HepG2 (cell line): Measurements from ENCODE around the gene CSNK1D. TPM values are rescaled to one million over a fixed set of nuclear protein-coding genes. Genes with fewer than 3 reads are reported as not detected.

Source experiments
- AGO1 ChIP-seq: fragments of 200-400 bp; formaldehyde crosslinking; IDR thresholded peaks from 2 replicates; pipeline ENCODE4 v1.6.1; 2017; ENCODE audit warnings: mild to moderate bottlenecking, low read depth, low read length, moderate library complexity; ENCODE audit not compliant: poor library complexity, severe bottlenecking
- AGO2 ChIP-seq: fragments of 200-400 bp; formaldehyde crosslinking; optimal IDR thresholded peaks from 2 replicates; pipeline ENCODE3; 2017; ENCODE audit warnings: mild to moderate bottlenecking, low read depth, low read length, moderate library complexity
- DR1 ChIP-seq: sonication (generic); formaldehyde crosslinking; IDR thresholded peaks from 2 replicates; pipeline ENCODE4 v1.8.0; 2021; ENCODE audit warnings: mild to moderate bottlenecking, missing genetic modification reagents, inconsistent platforms
- FOSL2 ChIP-seq: sonication (generic); formaldehyde crosslinking; IDR thresholded peaks from 2 replicates; pipeline ENCODE4 v1.4.0; 2020; ENCODE audit warnings: missing genetic modification reagents
- MEF2D ChIP-seq: sonication (generic); formaldehyde crosslinking; IDR thresholded peaks from 2 replicates; pipeline ENCODE4 v1.5.1; 2020; ENCODE audit warnings: mild to moderate bottlenecking, missing genetic modification reagents
- PAF1 ChIP-seq: IDR thresholded peaks from 2 replicates; pipeline ENCODE4 v1.6.1; 2016; ENCODE audit warnings: missing genetic modification reagents, missing compliant biosample characterization
- POLR2AphosphoS2 ChIP-seq: IDR thresholded peaks from 2 replicates; pipeline ENCODE4 v1.6.1; 2011; ENCODE audit warnings: low read depth, low read length, improper control_type of control experiment
- POLR2G ChIP-seq: fragments of 200-400 bp; formaldehyde crosslinking; IDR thresholded peaks from 2 replicates; pipeline ENCODE4 v1.6.1; 2018; ENCODE audit warnings: mild to moderate bottlenecking, low read depth, low read length, moderate library complexity
- REPIN1 ChIP-seq: sonication (generic); formaldehyde crosslinking; IDR thresholded peaks from 2 replicates; pipeline ENCODE4 v1.8.0; 2022; ENCODE audit warnings: missing genetic modification reagents, low read depth, mild to moderate bottlenecking, borderline replicate concordance
- SOX5 ChIP-seq: IDR thresholded peaks from 2 replicates; pipeline ENCODE4 v1.6.1; 2016; ENCODE audit warnings: borderline replicate concordance
- U2AF1 ChIP-seq: fragments of 200-400 bp; formaldehyde crosslinking; optimal IDR thresholded peaks from 2 replicates; pipeline ENCODE3; 2017; ENCODE audit warnings: mild to moderate bottlenecking, low read depth, low read length
- ZFX ChIP-seq: sonication (generic); formaldehyde crosslinking; IDR thresholded peaks from 2 replicates; pipeline ENCODE4 v1.4.0; 2020; ENCODE audit warnings: mild to moderate bottlenecking, low read depth, missing genetic modification reagents, moderate library complexity
- ZNF282 ChIP-seq: fragments of 450-650 bp; IDR thresholded peaks from 2 replicates; pipeline ENCODE4 v1.6.1; 2018; ENCODE audit not compliant: partially characterized antibody
- ZNF343 ChIP-seq: sonication (generic); formaldehyde crosslinking; IDR thresholded peaks from 2 replicates; pipeline ENCODE4 v1.4.0; 2020; ENCODE audit warnings: mild to moderate bottlenecking, missing genetic modification reagents
- ZNF350 ChIP-seq: sonication (generic); formaldehyde crosslinking; IDR thresholded peaks from 2 replicates; pipeline ENCODE4 v1.4.0; 2020; ENCODE audit warnings: mild to moderate bottlenecking, low read depth, missing genetic modification reagents, borderline replicate concordance
- ZNF570 ChIP-seq: sonication (generic); formaldehyde crosslinking; IDR thresholded peaks from 2 replicates; pipeline ENCODE4 v1.4.0; 2020; ENCODE audit warnings: mild to moderate bottlenecking, missing genetic modification reagents, borderline replicate concordance
- ZNF615 ChIP-seq: sonication (generic); formaldehyde crosslinking; IDR thresholded peaks from 2 replicates; pipeline ENCODE4 v1.5.0; 2020; ENCODE audit warnings: mild to moderate bottlenecking, missing genetic modification reagents, borderline replicate concordance
- ZNF773 ChIP-seq: sonication (generic); formaldehyde crosslinking; IDR thresholded peaks from 2 replicates; pipeline ENCODE4 v1.4.0; 2020; ENCODE audit warnings: missing genetic modification reagents, borderline replicate concordance
- ZSCAN21 ChIP-seq: sonication (generic); formaldehyde crosslinking; IDR thresholded peaks from 2 replicates; pipeline ENCODE4 v1.8.0; 2022; ENCODE audit warnings: mild to moderate bottlenecking, missing genetic modification reagents, moderate library complexity, borderline replicate concordance
- polyA plus RNA-seq, 8 experiments: library from polyadenylated mRNA; depleted of rRNA in 3 of 8; stranded (reverse) in 7 of 8; unstranded in 1 of 8; fragments of >200 nt; fragmentation: Illumina TruSeq in 4 of 8; extraction: Trizol in 4 of 8; gene quantifications; 2 replicates each; pipeline versions ENCODE4 v1.2.1 to v1.2.3, GENCODE V29; 2011 to 2016; ENCODE audit warnings: low read depth in 4 of 8, missing spikeins in 1 of 8, mixed read lengths in 1 of 8; ENCODE audit not compliant: insufficient read depth in 1 of 8
- total RNA-seq, 5 experiments: library from RNA; depleted of rRNA; stranded (reverse); fragments of >200 nt; fragmentation: Illumina TruSeq; extraction: Trizol; gene quantifications; 2 replicates each; pipeline ENCODE4 v1.2.3, GENCODE V29; 2016; ENCODE audit warnings: low read depth in 1 of 5

The CSNK1D gene
- total and polyA plus RNA-seq, 2 of the 13 experiments (the other 11 are each of a cell fraction or from before 2014, with no cell fraction given): 31.5 to 128 TPM

DNA sequence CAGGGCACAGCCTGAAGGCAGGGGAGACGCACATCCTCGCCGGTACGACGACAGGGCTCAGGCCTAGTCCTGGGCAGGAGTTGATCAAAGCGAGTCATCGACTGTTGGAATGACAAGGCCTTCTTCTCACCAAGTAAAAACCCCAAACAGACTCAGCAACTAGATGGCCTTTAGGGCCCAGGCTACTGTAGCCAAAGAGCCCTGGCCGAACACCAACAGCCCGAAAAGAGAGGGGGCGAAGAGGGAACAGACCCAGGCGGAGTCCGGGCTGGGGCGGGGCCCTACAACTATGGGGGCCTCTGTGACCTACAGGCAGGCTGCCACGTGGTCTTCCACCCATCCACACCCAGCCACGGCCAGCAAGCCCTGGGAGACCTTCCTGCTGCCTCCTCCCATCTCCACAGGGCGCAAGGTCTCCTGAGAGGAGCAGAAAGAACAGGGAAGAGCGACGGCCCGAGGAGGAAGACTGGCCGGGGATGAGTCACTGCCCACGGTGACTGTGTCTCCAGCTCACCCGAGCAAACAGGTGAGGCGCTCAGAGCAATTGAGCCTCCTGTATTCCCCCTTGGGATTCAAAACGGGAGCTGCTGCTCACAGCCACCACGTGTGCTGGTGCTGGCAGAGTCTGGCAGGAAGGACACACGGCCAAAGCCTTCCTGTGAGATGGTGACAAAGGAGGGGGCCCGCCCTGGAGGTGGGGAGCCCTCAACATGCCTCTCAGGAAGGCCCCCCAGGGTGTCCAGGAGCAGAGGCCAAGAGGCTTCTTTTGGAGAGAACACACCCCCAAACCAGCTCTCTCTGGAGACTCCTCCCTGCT, 26.9 kb downstream of the CSNK1D start (continued):
- 0 out of 2 replicates have a peak, but pooled peaks have one; percentile 10 for TF ChIP-seq PAF1 (CRISPR knock-in tag)
- peak; percentile 50 for TF ChIP-seq U2AF1
- TF ChIP-seq ZNF773 (CRISPR knock-in tag): no peak
- 0 out of 2 replicates have a peak, but pooled peaks have one; percentile 35 for TF ChIP-seq REPIN1
- TF ChIP-seq ZNF570: no peak
- TF ChIP-seq SOX5 (CRISPR knock-in tag): no peak
- TF ChIP-seq MEF2D (CRISPR knock-in tag): no peak
- TF ChIP-seq ZSCAN21 (CRISPR knock-in tag): no peak
- no peak for TF ChIP-seq ZNF282
- no peak for TF ChIP-seq DR1
- peak; percentile 34; the same call in 1 of the 2 replicates for TF ChIP-seq POLR2G
- 0 out of 2 replicates have a peak, but pooled peaks have one; percentile 72 for TF ChIP-seq POLR2AphosphoS2
- TF ChIP-seq ZNF350: 0 out of 2 replicates have a peak, but pooled peaks have one; percentile 10
- TF ChIP-seq ZNF615 (CRISPR knock-in tag): 0 out of 2 replicates have a peak, but pooled peaks have one; percentile 26
- TF ChIP-seq ZFX: 0 out of 2 replicates have a peak, but pooled peaks have one; percentile 17
- peak; percentile 46; the same call in 1 of the 2 replicates for TF ChIP-seq FOSL2 (CRISPR knock-in tag)
- no peak for TF ChIP-seq ZNF343 (CRISPR knock-in tag)
- peak; percentile 43 for TF ChIP-seq AGO1
- peak; percentile 44 for TF ChIP-seq AGO2
